Glutamatergic neuron (in vitro differentiated cells): ENCODE measurements around the gene NRG3. TPM values are rescaled to one million over a fixed set of nuclear protein-coding genes. Genes with fewer than 3 reads are reported as not detected.
A peak's percentile ranks its signal among the peaks of the same experiment; 100 is the strongest.

Source experiments
- DNase-seq: peaks from one replicate; pipeline ENCODE4 v3.0.0; 2022
- H3K27ac Mint-ChIP-seq: one replicate; pipeline ENCODE4 v1.8.0; 2020; ENCODE audit warnings: mild to moderate bottlenecking, mixed read lengths, inconsistent platforms; ENCODE audit not compliant: unreplicated experiment
- H3K27me3 Mint-ChIP-seq: one replicate; pipeline ENCODE4 v1.8.0; 2020; ENCODE audit warnings: mild to moderate bottlenecking, moderate library complexity, mixed read lengths, inconsistent platforms; ENCODE audit not compliant: unreplicated experiment
- H3K36me3 Mint-ChIP-seq: one replicate; pipeline ENCODE4 v1.8.0; 2020; ENCODE audit warnings: mild to moderate bottlenecking, mixed read lengths, inconsistent platforms; ENCODE audit not compliant: unreplicated experiment
- H3K4me1 Mint-ChIP-seq: one replicate; pipeline ENCODE4 v1.8.0; 2020; ENCODE audit warnings: mild to moderate bottlenecking, low read depth, mixed read lengths, inconsistent platforms; ENCODE audit not compliant: unreplicated experiment
- H3K4me3 Mint-ChIP-seq: one replicate; pipeline ENCODE4 v1.8.0; 2020; ENCODE audit warnings: mild to moderate bottlenecking, mixed read lengths, inconsistent platforms; ENCODE audit not compliant: unreplicated experiment
- H3K9me3 Mint-ChIP-seq: one replicate; pipeline ENCODE4 v1.8.0; 2020; ENCODE audit warnings: mild to moderate bottlenecking, moderate library complexity, mixed read lengths, inconsistent platforms; ENCODE audit not compliant: unreplicated experiment
- total RNA-seq: library from RNA; stranded (reverse); fragmentation: NEBNext Ultra II Directional; extraction: Animal tissue kit (Norgen Biotek cat#: 25700); gene quantifications from one replicate; pipeline ENCODE4 v1.2.1, GENCODE V29; 2021; ENCODE audit not compliant: unreplicated experiment
- TF ChIP-seq, protein P1 (sequence below): fragments of 200-600 bp; sonication (generic); IDR thresholded peaks from one replicate; pipeline ENCODE4 v1.5.0; 2021; ENCODE audit not compliant: partially characterized antibody, unreplicated experiment

Gene NRG3
- total RNA-seq, 1 donor from 2014 or later = 3.2 TPM

DNA sequence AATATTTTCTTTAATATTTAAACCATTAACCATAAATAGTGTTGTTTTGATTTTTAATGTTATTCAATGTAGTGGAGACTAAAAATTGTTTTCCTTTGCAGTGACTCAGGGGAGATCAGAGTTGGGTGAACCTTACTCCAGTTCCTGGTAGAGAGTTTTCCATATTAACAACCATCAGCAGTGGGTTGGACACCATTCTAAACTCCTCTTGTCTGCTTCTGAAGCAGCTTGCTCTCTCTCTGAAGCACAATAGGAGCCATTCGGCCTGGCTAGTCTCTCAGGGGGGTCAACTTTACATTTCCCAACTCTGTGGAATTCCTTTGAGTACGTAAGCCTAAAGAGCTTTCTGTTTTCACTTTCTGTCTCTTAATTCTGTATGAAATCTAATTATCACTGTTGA is 9.4 kb upstream of the NRG3 start:
- Mint-ChIP-seq H3K9me3 (peaks cover under 1% of the 10 kb centered on the region), H3K4me1 (no peaks in the 10 kb centered on the region), H3K36me3 (peaks cover 14% of the 10 kb centered on the region), H3K27ac (no peak overlapping the region), H3K4me3 (no peak overlapping the region), H3K27me3 (no peaks in the 10 kb centered on the region)
- DNase-seq = no peak
- TF ChIP-seq, protein P1, sequence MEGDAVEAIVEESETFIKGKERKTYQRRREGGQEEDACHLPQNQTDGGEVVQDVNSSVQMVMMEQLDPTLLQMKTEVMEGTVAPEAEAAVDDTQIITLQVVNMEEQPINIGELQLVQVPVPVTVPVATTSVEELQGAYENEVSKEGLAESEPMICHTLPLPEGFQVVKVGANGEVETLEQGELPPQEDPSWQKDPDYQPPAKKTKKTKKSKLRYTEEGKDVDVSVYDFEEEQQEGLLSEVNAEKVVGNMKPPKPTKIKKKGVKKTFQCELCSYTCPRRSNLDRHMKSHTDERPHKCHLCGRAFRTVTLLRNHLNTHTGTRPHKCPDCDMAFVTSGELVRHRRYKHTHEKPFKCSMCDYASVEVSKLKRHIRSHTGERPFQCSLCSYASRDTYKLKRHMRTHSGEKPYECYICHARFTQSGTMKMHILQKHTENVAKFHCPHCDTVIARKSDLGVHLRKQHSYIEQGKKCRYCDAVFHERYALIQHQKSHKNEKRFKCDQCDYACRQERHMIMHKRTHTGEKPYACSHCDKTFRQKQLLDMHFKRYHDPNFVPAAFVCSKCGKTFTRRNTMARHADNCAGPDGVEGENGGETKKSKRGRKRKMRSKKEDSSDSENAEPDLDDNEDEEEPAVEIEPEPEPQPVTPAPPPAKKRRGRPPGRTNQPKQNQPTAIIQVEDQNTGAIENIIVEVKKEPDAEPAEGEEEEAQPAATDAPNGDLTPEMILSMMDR = no peak

- H3K4me1 Mint-ChIP-seq = peaks cover 11% of the 10 kb centered on the region
- H3K27me3 Mint-ChIP-seq = peaks cover 3% of the 10 kb centered on the region
- no peak overlapping the region for H3K27ac Mint-ChIP-seq
- DNase-seq = no peak
- H3K4me3 Mint-ChIP-seq = no peak overlapping the region
- H3K9me3 Mint-ChIP-seq = no peaks in the 10 kb centered on the region
- TF ChIP-seq, protein P1 = no peak
- H3K36me3 Mint-ChIP-seq = peaks cover 2% of the 10 kb centered on the region
These were observed 8.2 kb upstream of the NRG3 start for GRCh38 chr10:81866753-81867152.

GRCh38 chr10:81870472-81870871 is 4.5 kb upstream of the NRG3 start:
- H3K27ac Mint-ChIP-seq = no peak overlapping the region
- H3K27me3 Mint-ChIP-seq = peaks cover 12% of the 10 kb centered on the region
- H3K4me1 Mint-ChIP-seq = peaks cover 16% of the 10 kb centered on the region
- no peak for DNase-seq
- H3K9me3 Mint-ChIP-seq = peaks cover 2% of the 10 kb centered on the region
- no peak overlapping the region for H3K4me3 Mint-ChIP-seq
- H3K36me3 Mint-ChIP-seq = no peaks in the 10 kb centered on the region
- TF ChIP-seq, protein P1 = no peak

DNA sequence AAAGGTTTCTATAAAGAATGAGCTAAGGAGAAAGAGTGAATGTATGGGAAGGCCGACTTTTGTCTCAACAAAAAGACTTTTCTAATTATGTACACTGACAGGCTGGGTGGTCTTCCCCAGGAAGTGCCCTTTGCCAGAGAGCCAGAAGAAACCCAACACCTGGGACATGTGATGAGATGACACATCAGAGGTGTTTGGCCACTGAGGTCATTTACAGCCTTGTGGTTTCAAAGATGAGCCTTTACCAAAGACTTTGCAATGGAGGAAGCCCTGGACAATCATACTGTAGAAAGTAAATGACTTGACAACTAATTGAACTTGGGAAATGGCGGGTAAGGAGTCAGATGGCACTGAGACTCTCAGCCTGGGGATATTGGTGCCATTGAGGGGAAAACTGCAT is 3.4 kb upstream of the NRG3 start:
- Mint-ChIP-seq H3K4me3 (peak overlapping the region; percentile 10), H3K9me3 (peaks cover 5% of the 10 kb centered on the region), H3K36me3 (peaks cover 5% of the 10 kb centered on the region), H3K27me3 (peaks cover 18% of the 10 kb centered on the region), H3K4me1 (peaks cover 19% of the 10 kb centered on the region), H3K27ac (no peak overlapping the region)
- TF ChIP-seq, protein P1 = no peak
- DNase-seq = no peak

- Mint-ChIP-seq H3K4me3 (peak overlapping the region; percentile 37), H3K27ac (no peak overlapping the region)
These were observed 2.7 kb upstream of the NRG3 start for GRCh38 chr10:81872206-81872862.

More at GRCh38 chr10:81872206-81872862, 2.7 kb upstream of the NRG3 start:
- H3K9me3 Mint-ChIP-seq = peaks cover 5% of the 10 kb centered on the region
- H3K36me3 Mint-ChIP-seq = peaks cover 5% of the 10 kb centered on the region
- peaks cover 19% of the 10 kb centered on the region for H3K4me1 Mint-ChIP-seq
- TF ChIP-seq, protein P1 = no peak
- no peak for DNase-seq
- H3K27me3 Mint-ChIP-seq = peaks cover 18% of the 10 kb centered on the region
